Thyroid gland (tissue), 4 donors: Measurements from ENCODE around the gene TK1.

ENCODE experiments used
- POLR2A ChIP-seq, 2 donors: fragments of 450-650 bp; IDR thresholded peaks; one replicate each; pipeline ENCODE4 v1.6.1; 2017; ENCODE audit warnings: antibody characterized with exemption in 2 of 2, mild to moderate bottlenecking in 2 of 2, moderate library complexity in 1 of 2
- TF ChIP-seq, protein P1 (sequence below), 6 experiments: fragments of 200-600 bp in 3 of 6; fragments of 450-650 bp in 3 of 6; sonication (generic) in 3 of 6; IDR thresholded peaks; one replicate each; pipeline ENCODE4 v1.5.1; 2016 to 2019; ENCODE audit warnings: antibody characterized with exemption in 6 of 6, mild to moderate bottlenecking in 2 of 6, inconsistent platforms in 1 of 6, moderate library complexity in 1 of 6

DNA sequence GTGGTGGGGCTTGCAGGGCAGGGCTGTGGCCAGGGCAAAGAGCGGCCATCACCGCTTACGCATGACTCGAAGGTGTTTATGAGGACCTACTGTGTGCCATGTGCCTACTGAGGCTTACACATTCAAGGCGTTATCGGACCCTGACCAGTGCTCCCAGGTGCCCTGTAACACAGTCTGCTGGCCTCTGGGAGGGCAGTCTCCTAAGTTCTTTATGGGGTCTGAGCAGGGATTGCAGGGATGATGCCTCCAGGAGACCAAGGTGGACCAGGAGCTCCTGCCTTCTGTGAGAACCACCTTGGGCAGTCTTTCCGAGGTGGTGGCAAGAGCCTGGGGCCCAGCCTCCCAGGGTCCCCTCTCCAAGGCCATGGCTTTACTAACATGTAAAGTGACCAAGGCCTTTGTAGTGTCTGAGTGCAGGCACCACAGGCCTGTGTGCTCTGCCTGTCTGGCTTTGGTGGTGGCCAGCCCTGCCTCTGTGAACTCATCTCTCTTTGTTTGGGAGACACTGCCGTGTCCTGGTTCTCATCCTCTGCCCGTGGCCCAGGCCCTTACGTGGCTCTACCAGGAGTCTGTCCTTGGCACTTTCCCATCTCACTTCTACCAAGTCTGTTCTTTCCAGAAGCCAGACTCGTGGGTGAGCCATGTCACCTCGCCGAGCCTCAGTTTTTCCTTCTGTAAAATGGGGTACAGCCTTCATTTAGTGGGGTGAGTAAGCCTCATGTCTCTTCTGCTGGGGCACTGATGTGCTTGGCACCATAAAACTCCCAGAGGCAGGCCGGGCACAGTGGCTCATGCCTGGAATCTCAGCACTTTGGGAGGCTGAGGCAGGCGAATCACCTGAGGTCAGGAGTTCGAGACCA lies 21.9 kb downstream of the TK1 start:
- TF ChIP-seq, protein P1, sequence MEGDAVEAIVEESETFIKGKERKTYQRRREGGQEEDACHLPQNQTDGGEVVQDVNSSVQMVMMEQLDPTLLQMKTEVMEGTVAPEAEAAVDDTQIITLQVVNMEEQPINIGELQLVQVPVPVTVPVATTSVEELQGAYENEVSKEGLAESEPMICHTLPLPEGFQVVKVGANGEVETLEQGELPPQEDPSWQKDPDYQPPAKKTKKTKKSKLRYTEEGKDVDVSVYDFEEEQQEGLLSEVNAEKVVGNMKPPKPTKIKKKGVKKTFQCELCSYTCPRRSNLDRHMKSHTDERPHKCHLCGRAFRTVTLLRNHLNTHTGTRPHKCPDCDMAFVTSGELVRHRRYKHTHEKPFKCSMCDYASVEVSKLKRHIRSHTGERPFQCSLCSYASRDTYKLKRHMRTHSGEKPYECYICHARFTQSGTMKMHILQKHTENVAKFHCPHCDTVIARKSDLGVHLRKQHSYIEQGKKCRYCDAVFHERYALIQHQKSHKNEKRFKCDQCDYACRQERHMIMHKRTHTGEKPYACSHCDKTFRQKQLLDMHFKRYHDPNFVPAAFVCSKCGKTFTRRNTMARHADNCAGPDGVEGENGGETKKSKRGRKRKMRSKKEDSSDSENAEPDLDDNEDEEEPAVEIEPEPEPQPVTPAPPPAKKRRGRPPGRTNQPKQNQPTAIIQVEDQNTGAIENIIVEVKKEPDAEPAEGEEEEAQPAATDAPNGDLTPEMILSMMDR (IDR thresholded peaks at IDR 0.05), result no peak
- TF ChIP-seq POLR2A (IDR thresholded peaks at IDR 0.05), result no peak
